ENCODE data around the gene MBD3.
"Not testable (repeated sequence)": the region's sequence is repeated elsewhere in the genome, so short reads cannot be mapped to it uniquely, and the experiment has no call there.

Gene MBD3

GRCh38 chr19:1533510-1534150 lies 59.0 kb downstream of the MBD3 start:
- DNase-seq: no peak

DNA sequence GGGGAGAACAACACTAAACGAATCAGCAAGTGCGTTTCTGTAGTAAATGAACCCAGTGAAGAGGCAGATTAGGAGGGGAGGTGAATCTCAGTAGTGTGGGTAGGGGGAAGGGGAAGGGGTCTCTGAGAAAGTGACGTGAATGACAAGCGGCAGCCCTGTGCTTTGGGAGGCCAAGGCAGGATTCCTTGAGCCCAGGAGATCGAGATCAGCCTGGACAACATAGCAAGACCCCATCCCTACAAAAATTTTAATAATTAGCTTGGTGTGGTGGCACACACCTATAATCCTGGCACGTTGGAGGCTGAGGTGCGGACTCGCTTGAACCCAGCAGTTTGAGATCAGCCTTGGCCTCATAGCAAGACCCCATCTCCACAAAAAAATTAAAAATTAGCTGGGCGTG lies 60.7 kb downstream of the MBD3 start:
- no peak for DNase-seq

DNA sequence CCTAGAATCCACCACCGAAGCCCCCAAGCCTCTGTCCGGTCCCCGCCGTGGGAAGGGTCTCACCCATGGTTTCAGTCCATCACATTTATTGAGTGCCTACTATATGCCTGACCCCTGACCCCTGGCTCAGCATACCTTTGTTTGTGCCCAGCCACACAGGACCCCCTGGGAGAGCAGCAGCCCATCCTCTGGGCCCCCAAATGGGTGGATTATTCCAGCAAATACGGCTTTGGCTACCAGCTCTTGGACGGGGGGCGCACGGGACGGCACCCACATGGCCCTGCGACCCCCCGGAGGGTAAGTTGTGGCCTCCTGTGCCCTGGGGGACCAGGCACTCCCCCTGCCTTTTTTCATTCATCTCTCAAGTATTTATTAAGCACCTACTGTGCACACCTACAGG lies 61.1 kb downstream of the MBD3 start:
- DNase-seq: no peak

GRCh38 chr19:1530856-1531255 lies 61.8 kb downstream of the MBD3 start:
- not testable (repeated sequence) for DNase-seq

DNA sequence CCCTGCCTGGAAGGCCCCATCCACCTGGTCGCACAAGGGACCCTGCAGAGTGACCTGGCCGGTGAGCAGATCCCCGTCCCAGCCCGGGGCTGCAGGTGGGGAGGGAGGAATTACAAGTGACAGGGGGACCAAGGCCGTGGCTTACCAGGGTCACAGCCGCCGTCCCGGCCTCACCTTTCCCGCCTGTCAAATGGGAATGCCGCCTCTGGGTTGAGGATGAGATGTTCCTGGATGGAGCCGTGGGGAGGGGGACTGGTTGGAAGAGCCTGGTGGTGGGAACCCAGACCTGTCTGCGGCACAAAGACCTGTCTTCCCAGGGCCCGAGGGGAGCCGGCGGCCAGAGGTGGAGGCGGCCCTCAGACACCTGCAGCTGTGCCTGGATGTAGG lies 63.2 kb downstream of the MBD3 start:
- DNase-seq: no peak

- no peak for DNase-seq
These were observed 63.9 kb downstream of the MBD3 start for GRCh38 chr19:1528596-1529429.

DNA sequence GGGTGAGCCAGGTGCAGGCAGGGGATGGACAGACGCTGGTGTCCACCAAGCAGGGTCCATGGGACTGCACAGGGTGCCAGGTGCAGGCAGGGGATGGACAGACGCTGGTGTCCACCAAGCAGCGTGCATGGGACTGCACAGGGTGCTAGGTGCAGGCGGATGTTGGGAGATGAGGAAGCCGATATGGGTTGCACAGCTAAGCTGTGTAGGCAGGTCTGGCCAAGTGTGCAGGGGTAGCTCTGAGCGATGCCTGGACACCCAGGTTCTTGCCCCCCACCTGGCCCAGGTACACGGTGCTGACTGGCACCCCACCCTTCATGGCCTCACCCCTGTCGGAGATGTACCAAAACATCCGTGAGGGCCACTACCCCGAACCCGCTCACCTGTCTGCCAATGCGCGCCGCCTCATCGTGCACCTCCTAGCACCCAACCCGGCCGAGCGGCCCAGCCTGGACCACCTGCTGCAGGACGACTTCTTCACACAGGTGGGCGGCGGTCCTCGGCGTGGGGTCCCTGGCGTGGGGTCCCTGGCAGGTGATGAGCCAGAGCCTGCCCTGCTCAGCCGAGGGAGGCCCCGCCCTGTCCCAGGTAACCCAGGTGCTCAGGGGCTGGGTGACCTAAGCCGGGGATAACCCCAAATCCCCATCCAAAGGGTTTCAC lies 64.9 kb downstream of the MBD3 start:
- no peak for DNase-seq

- DNase-seq: no peak
These were observed 65.6 kb downstream of the MBD3 start for GRCh38 chr19:1526979-1527649.

GRCh38 chr19:1526066-1526778 lies 66.4 kb downstream of the MBD3 start:
- DNase-seq: no peak

- no peak for DNase-seq
These were observed 67.3 kb downstream of the MBD3 start for GRCh38 chr19:1525343-1525742.

DNA sequence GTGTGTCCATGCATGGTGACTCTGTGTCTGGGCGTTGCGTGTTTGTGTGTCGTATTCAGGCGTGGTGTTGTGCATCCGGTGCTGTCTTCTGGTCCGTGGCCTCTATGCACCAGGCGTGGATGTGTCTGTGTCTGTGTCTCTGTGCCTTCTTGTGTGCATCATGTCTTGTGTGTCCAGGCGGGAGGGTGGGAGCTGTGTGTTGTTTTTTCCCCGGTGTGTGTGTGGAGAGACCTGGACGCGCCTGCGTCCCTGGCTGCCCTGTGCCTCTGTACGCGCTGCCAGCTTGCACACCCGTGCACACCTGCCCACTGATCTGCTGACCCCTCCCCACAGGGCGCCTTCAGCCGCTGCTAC lies 67.7 kb downstream of the MBD3 start:
- no peak for DNase-seq

DNA sequence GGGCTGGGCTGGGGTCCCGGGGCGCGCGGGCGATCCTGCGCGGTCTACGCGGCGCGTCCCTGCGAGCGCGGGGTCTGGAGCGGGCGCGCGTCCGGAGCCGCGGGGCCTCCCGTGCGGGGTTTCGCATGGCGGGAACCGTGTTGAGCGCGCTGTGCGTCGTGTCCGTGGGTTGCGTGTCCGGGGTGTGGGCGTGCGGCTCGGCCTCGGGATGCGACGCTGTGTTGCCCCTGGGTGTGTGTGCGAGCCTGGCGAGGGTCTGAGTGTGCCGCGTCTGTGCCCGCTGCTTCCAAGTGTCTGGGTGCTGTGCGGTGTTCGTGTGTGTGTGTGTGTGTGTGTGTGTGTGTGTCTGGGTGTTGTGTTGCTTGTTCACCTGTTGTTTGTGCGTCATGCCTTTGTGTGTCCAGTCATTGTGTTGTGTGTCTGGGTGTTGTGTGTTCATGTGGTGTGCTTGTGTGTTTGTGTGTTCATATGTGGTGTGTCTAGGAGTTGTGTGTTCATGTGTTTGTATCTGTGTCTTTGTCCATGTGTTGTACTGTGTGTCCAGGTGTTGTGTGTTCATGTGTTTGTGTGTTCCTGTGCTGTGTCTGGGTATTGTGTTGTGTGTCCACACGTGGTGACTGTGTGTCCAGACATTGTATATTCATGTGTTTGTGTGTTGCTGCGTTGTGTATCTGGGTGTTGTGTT lies 68.2 kb downstream of the MBD3 start:
- no peak for DNase-seq

All from NCI-H345 (cell line).